B cell (primary cell): ENCODE data around the gene RERE. TPM values are rescaled to one million over a fixed set of nuclear protein-coding genes. Genes with fewer than 3 reads are reported as not detected.
A peak's percentile ranks its signal among the peaks of the same experiment; 100 is the strongest.

ENCODE experiments used
- ATAC-seq: fragments of 200-7000 bp; cut with Tn5 transposase; one replicate; pipeline ENCODE4 v1.10.0; 2021; ENCODE audit warnings: low read depth, mild to moderate bottlenecking, moderate number of reproducible peaks, moderate library complexity
- CTCF ChIA-PET: fragments of 350-600 bp; sonication (Branson Sonifier 250); formaldehyde crosslinking; loops from one replicate; lab custom pipeline; 2021; ENCODE audit warnings: antibody characterized with exemption, inconsistent platforms; lab: Charles Lee
- POLR2A ChIA-PET: fragments of 350-600 bp; sonication (Branson Sonifier 250); formaldehyde crosslinking; loops from one replicate; lab custom pipeline; 2021; ENCODE audit warnings: antibody characterized with exemption; lab: Charles Lee
- DNase-seq: peaks from one replicate; pipeline ENCODE4 v3.0.0; 2013
- H2AFZ ChIP-seq: 2 replicates; pipeline ENCODE4 v1.6.1; 2012; ENCODE audit warnings: mild to moderate bottlenecking, low read depth, low read length; ENCODE audit not compliant: insufficient read depth, poor library complexity, severe bottlenecking
- H3K27ac ChIP-seq, 2 donors: 1 replicate in 1 of 2; 2 replicates in 1 of 2; pipeline ENCODE4 v1.5.1; 2012 to 2013; ENCODE audit warnings: low read length in 2 of 2, mild to moderate bottlenecking in 2 of 2, moderate library complexity in 1 of 2
- H3K27me3 ChIP-seq, 4 experiments: fragments of 200-600 bp in 1 of 4; sonication (generic) in 1 of 4; replicated peaks in 1 of 4; 1 replicate in 2 of 4; 2 replicates in 2 of 4; pipeline versions ENCODE4 v1.6.1 to v1.7.0; 2013 to 2016; ENCODE audit warnings: low read length in 3 of 4, mild to moderate bottlenecking in 2 of 4, mixed read lengths in 1 of 4, moderate library complexity in 1 of 4; ENCODE audit not compliant: insufficient read depth in 4 of 4, control insufficient read depth in 3 of 4; ENCODE audit errors: control extremely low read depth in 1 of 4
- H3K36me3 ChIP-seq, 2 experiments: replicated peaks in 1 of 2; 1 replicate in 1 of 2; 2 replicates in 1 of 2; pipeline versions ENCODE4 v1.6.1 to v1.7.1; 2013; ENCODE audit warnings: low read length in 1 of 2; ENCODE audit not compliant: insufficient read depth in 2 of 2, control insufficient read depth in 1 of 2; ENCODE audit errors: control extremely low read depth in 1 of 2, extremely low read depth in 1 of 2
- H3K4me1 ChIP-seq, 2 donors: fragments of 200-600 bp in 1 of 2; sonication (generic) in 1 of 2; 1 replicate in 1 of 2; 2 replicates in 1 of 2; pipeline versions ENCODE4 v1.5.1 to v1.6.1; 2013 to 2017; ENCODE audit warnings: low read length in 2 of 2; ENCODE audit not compliant: control insufficient read depth in 2 of 2, insufficient read depth in 2 of 2
- H3K4me2 ChIP-seq: replicated peaks from 2 replicates; pipeline ENCODE3; 2012; ENCODE audit warnings: mild to moderate bottlenecking, low read depth, low read length; ENCODE audit not compliant: poor library complexity, severe bottlenecking
- H3K4me3 ChIP-seq, 5 experiments: fragments of 200-600 bp in 1 of 5; sonication (generic) in 1 of 5; 1 replicate in 3 of 5; 2 replicates in 2 of 5; pipeline versions ENCODE4 v1.5.1 to v1.7.0; 2011 to 2016; ENCODE audit warnings: low read length in 4 of 5, mild to moderate bottlenecking in 4 of 5, low read depth in 2 of 5, control low read depth in 1 of 5, moderate library complexity in 1 of 5; ENCODE audit not compliant: insufficient read depth in 1 of 5; ENCODE audit errors: control extremely low read depth in 1 of 5, extremely low read depth in 1 of 5
- H3K79me2 ChIP-seq: fragments of 200-600 bp; sonication (generic); one replicate; pipeline ENCODE4 v1.6.0; 2016; ENCODE audit warnings: low read length; ENCODE audit not compliant: control insufficient read depth, insufficient read depth
- H3K9ac ChIP-seq: fragments of 200-600 bp; sonication (generic); 2 replicates; pipeline ENCODE4 v1.6.1; 2017; ENCODE audit warnings: mild to moderate bottlenecking, low read length, moderate library complexity
- H3K9me3 ChIP-seq, 3 donors: one replicate each; pipeline versions ENCODE4 v1.6.1 to v1.7.1; 2013; ENCODE audit warnings: low read length in 2 of 3; ENCODE audit not compliant: control insufficient read depth in 2 of 3, insufficient read depth in 1 of 3; ENCODE audit errors: control extremely low read depth in 1 of 3
- H4K20me1 ChIP-seq: 2 replicates; pipeline ENCODE4 v1.6.0; 2012; ENCODE audit warnings: mild to moderate bottlenecking, low read length; ENCODE audit not compliant: insufficient read depth, control insufficient read depth, poor library complexity, severe bottlenecking
- H3K27ac Mint-ChIP-seq: one replicate; pipeline ENCODE4 v1.8.0; 2021; ENCODE audit warnings: mixed read lengths
- H3K27me3 Mint-ChIP-seq: one replicate; pipeline ENCODE4 v1.8.0; 2021; ENCODE audit warnings: mixed read lengths
- H3K4me1 Mint-ChIP-seq: one replicate; pipeline ENCODE4 v1.8.0; 2021; ENCODE audit warnings: mixed read lengths
- H3K4me3 Mint-ChIP-seq: one replicate; pipeline ENCODE4 v1.8.0; 2021; ENCODE audit warnings: mixed read lengths
- H3K9me3 Mint-ChIP-seq: one replicate; pipeline ENCODE4 v1.8.0; 2022; ENCODE audit warnings: mixed read lengths; ENCODE audit not compliant: insufficient read depth
- CTCF ChIP-seq: fragments of 200-600 bp; IDR thresholded peaks from one replicate; pipeline ENCODE4 v1.8.0; 2022; ENCODE audit warnings: antibody characterized with exemption, mild to moderate bottlenecking
- EZH2 ChIP-seq: IDR thresholded peaks from 2 replicates; pipeline ENCODE4 v1.6.1; 2012; ENCODE audit warnings: borderline replicate concordance, low read depth, mild to moderate bottlenecking, moderate library complexity, low read length; ENCODE audit not compliant: insufficient read depth, poor library complexity, severe bottlenecking
- WGBS: methylation state at CpG from one replicate; pipeline ENCODE4 v1.1.5; 2013; ENCODE audit warnings: missing lambda C conversion rate; ENCODE audit not compliant: insufficient coverage; 5-methylcytosine and 5-hydroxymethylcytosine counted together
- intact Hi-C: fragments of 100-400 bp; cut with micrococcal nuclease; formaldehyde crosslinking; loops from one replicate; pipeline ENCODE4 v1.10.0; 2022
- polyA plus RNA-seq: library from polyadenylated mRNA; depleted of rRNA; stranded (reverse); fragments of >200 nt; gene quantifications from 2 replicates; pipeline ENCODE4 v1.2.3, GENCODE V29; 2012
- total RNA-seq, 2 donors: library from RNA; stranded (reverse); fragments of 120-200 nt in 1 of 2; gene quantifications; 1 replicate in 1 of 2; 2 replicates in 1 of 2; pipeline versions ENCODE4 v1.2.3 to v1.2.4, GENCODE V29; 2013 to 2022

The RERE gene
- total and polyA plus RNA-seq, 2 donors (not counting 1 experiment from before 2014, with no cell fraction given) = 27.3 to 132 TPM

- Mint-ChIP-seq H3K27ac (peak overlapping the region; percentile 51), H3K9me3 (no peaks in the 10 kb centered on the region), H3K4me1 (peaks cover 65% of the 10 kb centered on the region), H3K4me3 (peak overlapping the region; percentile 2), H3K27me3 (no peaks in the 10 kb centered on the region)
- Histone ChIP-seq H2AFZ (peak overlapping the region; percentile 6), H3K79me2 (peaks cover 99% of the 10 kb centered on the region), H3K4me2 (peak overlapping the region; percentile 6), H3K4me3 (no peak overlapping the region), H3K36me3 (peaks cover 4 to 17% of the 10 kb centered on the region in 2 experiments), H3K27me3 (no peaks in the 10 kb centered on the region), H3K27ac (peak overlapping the region in 1 of 2 donors; percentile 66), H3K9ac (no peak overlapping the region), H4K20me1 (no peaks in the 10 kb centered on the region), H3K4me1 (peaks cover 29 to 37% of the 10 kb centered on the region in 2 donors), H3K9me3 (no peaks in the 10 kb centered on the region)
- ChIA-PET CTCF (interaction anchor here (3.5 kb wide), 1 partner anchor 9 kb away, joined by 13 read pairs; no protein-coding TSS in a partner anchor), POLR2A (no interaction called here)
- intact Hi-C loops = loop anchor here (1.0 kb wide), 1 partner anchor 8 kb away; no protein-coding TSS in a partner anchor
- DNase-seq (no peak), ATAC-seq (no peak)
- no CpG with 5 or more reads among the region's 6 CpGs for WGBS
- TF ChIP-seq EZH2 = no peak
- TF ChIP-seq CTCF = no peak
Observed at GRCh38 chr1:8516793-8517556, 300.5 kb downstream of the RERE start.

GRCh38 chr1:8516278-8516777 lies 301.1 kb downstream of the RERE start:
- no peak overlapping the region for H3K4me3 Mint-ChIP-seq

More at GRCh38 chr1:8516278-8516777, 301.1 kb downstream of the RERE start:
- H3K27ac Mint-ChIP-seq = no peak overlapping the region
- Histone ChIP-seq H3K9ac (no peak overlapping the region), H3K79me2 (peaks cover 99% of the 10 kb centered on the region), H3K36me3 (peaks cover 4 to 15% of the 10 kb centered on the region in 2 experiments), H2AFZ (peak overlapping the region; percentile 6), H3K4me3 (no peak overlapping the region), H3K4me2 (peak overlapping the region; percentile 6), H3K9me3 (no peaks in the 10 kb centered on the region), H3K27ac (peak overlapping the region in 1 of 2 donors; percentile 66), H3K27me3 (no peaks in the 10 kb centered on the region), H4K20me1 (no peaks in the 10 kb centered on the region), H3K4me1 (peaks cover 34 to 39% of the 10 kb centered on the region in 2 donors)
- WGBS = no CpG with 5 or more reads among the region's 4 CpGs
- no peak for TF ChIP-seq EZH2
- TF ChIP-seq CTCF = no peak
- intact Hi-C loops = loop anchor here (1.0 kb wide), 1 partner anchor 9 kb away; no protein-coding TSS in a partner anchor
- no peaks in the 10 kb centered on the region for H3K9me3 Mint-ChIP-seq
- DNase-seq = no peak
- H3K27me3 Mint-ChIP-seq = no peaks in the 10 kb centered on the region
- ChIA-PET CTCF (interaction anchor here (3.5 kb wide), 1 partner anchor 9 kb away, joined by 13 read pairs; no protein-coding TSS in a partner anchor), POLR2A (no interaction called here)
- ATAC-seq = no peak
- peaks cover 64% of the 10 kb centered on the region for H3K4me1 Mint-ChIP-seq
